Measurements from ENCODE around the gene PELI1.

The PELI1 gene

GRCh38 chr2:64065516-64065915 is 78.7 kb downstream of the PELI1 start:
- no peak for DNase-seq (ENCODE audit: low read depth, low spot score)
- TF ChIP-seq, protein P1, sequence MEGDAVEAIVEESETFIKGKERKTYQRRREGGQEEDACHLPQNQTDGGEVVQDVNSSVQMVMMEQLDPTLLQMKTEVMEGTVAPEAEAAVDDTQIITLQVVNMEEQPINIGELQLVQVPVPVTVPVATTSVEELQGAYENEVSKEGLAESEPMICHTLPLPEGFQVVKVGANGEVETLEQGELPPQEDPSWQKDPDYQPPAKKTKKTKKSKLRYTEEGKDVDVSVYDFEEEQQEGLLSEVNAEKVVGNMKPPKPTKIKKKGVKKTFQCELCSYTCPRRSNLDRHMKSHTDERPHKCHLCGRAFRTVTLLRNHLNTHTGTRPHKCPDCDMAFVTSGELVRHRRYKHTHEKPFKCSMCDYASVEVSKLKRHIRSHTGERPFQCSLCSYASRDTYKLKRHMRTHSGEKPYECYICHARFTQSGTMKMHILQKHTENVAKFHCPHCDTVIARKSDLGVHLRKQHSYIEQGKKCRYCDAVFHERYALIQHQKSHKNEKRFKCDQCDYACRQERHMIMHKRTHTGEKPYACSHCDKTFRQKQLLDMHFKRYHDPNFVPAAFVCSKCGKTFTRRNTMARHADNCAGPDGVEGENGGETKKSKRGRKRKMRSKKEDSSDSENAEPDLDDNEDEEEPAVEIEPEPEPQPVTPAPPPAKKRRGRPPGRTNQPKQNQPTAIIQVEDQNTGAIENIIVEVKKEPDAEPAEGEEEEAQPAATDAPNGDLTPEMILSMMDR (IDR thresholded peaks at IDR 0.05; ENCODE audit: low read depth, low read length), result no peak
- no peak overlapping the region for H3K4me3 ChIP-seq (ENCODE audit: low read depth, low read length)
- in situ Hi-C loops (cut with HindIII; ENCODE audit: low sequenced_read_pairs), result no loop called here

- TF ChIP-seq, protein P1 (IDR thresholded peaks at IDR 0.05; ENCODE audit: low read depth, low read length), result no peak
- in situ Hi-C loops (cut with HindIII; ENCODE audit: low sequenced_read_pairs), result no loop called here
- peak; percentile 73 for DNase-seq (ENCODE audit: low read depth, low spot score)
- H3K4me3 ChIP-seq (ENCODE audit: low read depth, low read length), result no peak overlapping the region
Measured at GRCh38 chr2:64063924-64064331, 80.3 kb downstream of the PELI1 start.

DNA sequence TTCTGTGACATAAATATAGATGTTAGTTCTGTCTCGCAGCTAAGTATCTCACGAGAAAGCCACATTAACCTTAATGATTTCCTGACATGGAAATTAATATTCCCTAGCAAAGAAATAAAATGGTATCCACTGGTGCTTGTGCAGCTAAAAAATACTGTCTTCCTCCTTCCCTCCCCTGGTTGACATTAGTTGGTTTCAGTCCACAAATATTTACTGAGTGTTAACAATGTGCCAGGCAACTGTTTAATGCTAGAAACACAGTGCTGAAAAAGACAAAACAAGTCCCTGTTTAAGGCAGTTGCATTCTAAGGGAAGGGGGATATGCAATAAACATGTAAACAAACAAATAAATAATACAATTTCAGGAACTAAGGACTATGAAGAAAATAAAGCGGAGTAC is 80.8 kb downstream of the PELI1 start:
- peak; percentile 10 for DNase-seq (ENCODE audit: low read depth, low spot score)
- in situ Hi-C loops (cut with HindIII; ENCODE audit: low sequenced_read_pairs), result no loop called here

GRCh38 chr2:64062840-64063239 is 81.4 kb downstream of the PELI1 start:
- in situ Hi-C loops (cut with HindIII; ENCODE audit: low sequenced_read_pairs), result no loop called here
- H3K4me3 ChIP-seq (ENCODE audit: low read depth, low read length), result no peak overlapping the region
- peak; percentile 71 for DNase-seq (ENCODE audit: low read depth, low spot score)
- TF ChIP-seq, protein P1 (IDR thresholded peaks at IDR 0.05; ENCODE audit: low read depth, low read length), result no peak

More for the DNA sequence above, 80.8 kb downstream of the PELI1 start:
- TF ChIP-seq, protein P1 (IDR thresholded peaks at IDR 0.05; ENCODE audit: low read depth, low read length), result no peak
- no peak overlapping the region for H3K4me3 ChIP-seq (ENCODE audit: low read depth, low read length)

DNA sequence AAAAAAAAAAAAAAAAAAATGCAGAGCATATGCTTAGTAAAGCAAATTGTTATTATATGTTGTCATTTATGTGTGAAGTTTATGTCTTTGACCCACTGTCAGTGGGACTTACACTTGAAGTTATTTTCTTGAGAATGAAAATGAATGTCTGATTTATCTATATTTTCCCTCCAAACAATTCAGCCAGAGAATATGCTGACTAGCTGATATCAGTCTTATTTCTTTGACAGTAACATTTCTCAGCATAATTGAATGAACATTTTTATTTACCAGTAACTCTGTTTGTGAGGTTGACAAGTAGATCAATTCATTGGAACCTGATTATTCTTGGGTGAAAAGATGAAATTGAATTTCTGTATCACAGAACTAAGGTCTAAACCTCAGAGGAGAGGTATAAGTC is 85.0 kb downstream of the PELI1 start:
- in situ Hi-C loops (cut with HindIII; ENCODE audit: low sequenced_read_pairs), result no loop called here
- DNase-seq (ENCODE audit: low read depth, low spot score), result no peak
- no peak overlapping the region for H3K4me3 ChIP-seq (ENCODE audit: low read depth, low read length)
- TF ChIP-seq, protein P1 (IDR thresholded peaks at IDR 0.05; ENCODE audit: low read depth, low read length), result no peak

DNA sequence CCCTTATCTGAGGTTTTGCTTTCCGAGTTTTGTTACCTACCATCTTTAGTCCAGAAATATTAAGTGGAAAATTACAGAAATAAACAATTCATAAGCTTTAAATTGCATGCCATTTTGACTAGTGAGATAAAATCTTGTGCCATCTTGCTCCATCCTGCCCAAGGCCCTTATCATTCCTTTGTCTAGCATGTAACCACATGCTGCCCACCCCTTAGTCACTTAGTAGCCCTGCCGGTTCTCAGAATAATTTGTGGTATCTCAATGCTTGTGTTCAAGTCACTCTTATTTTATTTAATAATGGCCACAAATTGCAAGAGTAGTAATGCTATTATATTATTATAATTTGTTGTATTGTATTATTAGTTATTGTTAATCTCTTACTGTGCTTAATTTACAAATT is 88.2 kb downstream of the PELI1 start:
- no peak overlapping the region for H3K4me3 ChIP-seq (ENCODE audit: low read depth, low read length)
- no peak for DNase-seq (ENCODE audit: low read depth, low spot score)
- in situ Hi-C loops (cut with HindIII; ENCODE audit: low sequenced_read_pairs), result no loop called here

More for the DNA sequence above, 88.2 kb downstream of the PELI1 start:
- TF ChIP-seq, protein P1 (IDR thresholded peaks at IDR 0.05; ENCODE audit: low read depth, low read length), result no peak
